Calu3 (cell line): ENCODE measurements around the gene PSD. TPM values are rescaled to one million over a fixed set of nuclear protein-coding genes. Genes with fewer than 3 reads are reported as not detected.
A peak's percentile ranks its signal among the peaks of the same experiment; 100 is the strongest.

Experiments used
- BruUV-seq: library from RNA; stranded (reverse); fragments of 400-500 nt; replicated peaks from 2 replicates; lab custom pipeline; 2021; lab: Mats Ljungman, UMichigan
- CTCF ChIA-PET: fragments of 300-600 bp; sonication (Branson Sonifier 250); formaldehyde crosslinking; loops from one replicate; lab custom pipeline; 2022; ENCODE audit warnings: antibody characterized with exemption; lab: Charles Lee
- DNase-seq: peaks from one replicate; pipeline ENCODE4 v3.0.0; 2022
- H3K27ac Mint-ChIP-seq: one replicate; pipeline ENCODE4 v1.8.0; 2022; ENCODE audit warnings: mixed read lengths; ENCODE audit not compliant: unreplicated experiment
- H3K27me3 Mint-ChIP-seq: one replicate; pipeline ENCODE4 v1.8.0; 2022; ENCODE audit warnings: mixed read lengths; ENCODE audit not compliant: unreplicated experiment
- H3K36me3 Mint-ChIP-seq: one replicate; pipeline ENCODE4 v1.8.0; 2022; ENCODE audit warnings: mild to moderate bottlenecking, moderate library complexity, mixed read lengths; ENCODE audit not compliant: insufficient read depth, unreplicated experiment
- H3K4me1 Mint-ChIP-seq: one replicate; pipeline ENCODE4 v1.8.0; 2022; ENCODE audit warnings: mild to moderate bottlenecking, low read depth, mixed read lengths; ENCODE audit not compliant: unreplicated experiment
- H3K4me3 Mint-ChIP-seq: one replicate; pipeline ENCODE4 v1.8.0; 2022; ENCODE audit warnings: mild to moderate bottlenecking, low read depth, moderate library complexity, mixed read lengths; ENCODE audit not compliant: unreplicated experiment
- H3K9me3 Mint-ChIP-seq: one replicate; pipeline ENCODE4 v1.8.0; 2022; ENCODE audit warnings: low read depth, mixed read lengths; ENCODE audit not compliant: unreplicated experiment
- CTCF ChIP-seq: fragments of 200-600 bp; IDR thresholded peaks from one replicate; pipeline ENCODE4 v1.8.0; 2022; ENCODE audit warnings: antibody characterized with exemption; ENCODE audit not compliant: unreplicated experiment
- intact Hi-C: fragments of 100-400 bp; cut with micrococcal nuclease; formaldehyde crosslinking; loops from one replicate; pipeline ENCODE4 v1.10.0; 2022; ENCODE audit not compliant: unreplicated experiment
- total RNA-seq: library from RNA; stranded (reverse); gene quantifications from 2 replicates; pipeline ENCODE4 v1.2.3, GENCODE V29; 2022

PSD gene
- total RNA-seq, 1 experiment from 2014 or later, result 0.35 TPM

DNA sequence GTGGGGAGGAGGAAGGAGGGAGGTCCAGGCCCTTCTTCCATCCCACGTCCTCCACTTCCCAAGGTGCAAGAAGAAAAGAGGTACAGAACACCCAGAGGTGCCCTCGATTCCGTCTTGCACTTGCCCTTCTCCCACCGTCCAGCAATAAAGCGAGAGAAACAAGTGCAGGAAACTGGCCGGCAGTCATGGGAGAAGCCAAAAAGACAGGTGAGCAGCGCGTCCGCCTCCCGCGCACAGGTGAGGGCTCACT is 31.5 kb upstream of the PSD start:
- no peak for DNase-seq
- intact Hi-C loops, result no loop called here
- Mint-ChIP-seq H3K27me3 (no peaks in the 10 kb centered on the region), H3K27ac (peak overlapping the region; percentile 60), H3K9me3 (no peaks in the 10 kb centered on the region), H3K4me3 (peak overlapping the region; percentile 78), H3K36me3 (peaks cover 31% of the 10 kb centered on the region), H3K4me1 (no peaks in the 10 kb centered on the region)
- CTCF ChIA-PET, result interaction anchor here (1.3 to 1.6 kb wide), 2 partner anchors 12 to 29 kb away, joined by 3 to 5 read pairs; partner anchors contain the start of gene FBXL15
- TF ChIP-seq CTCF, result no peak
- BruUV-seq, result no TSS peak

DNA sequence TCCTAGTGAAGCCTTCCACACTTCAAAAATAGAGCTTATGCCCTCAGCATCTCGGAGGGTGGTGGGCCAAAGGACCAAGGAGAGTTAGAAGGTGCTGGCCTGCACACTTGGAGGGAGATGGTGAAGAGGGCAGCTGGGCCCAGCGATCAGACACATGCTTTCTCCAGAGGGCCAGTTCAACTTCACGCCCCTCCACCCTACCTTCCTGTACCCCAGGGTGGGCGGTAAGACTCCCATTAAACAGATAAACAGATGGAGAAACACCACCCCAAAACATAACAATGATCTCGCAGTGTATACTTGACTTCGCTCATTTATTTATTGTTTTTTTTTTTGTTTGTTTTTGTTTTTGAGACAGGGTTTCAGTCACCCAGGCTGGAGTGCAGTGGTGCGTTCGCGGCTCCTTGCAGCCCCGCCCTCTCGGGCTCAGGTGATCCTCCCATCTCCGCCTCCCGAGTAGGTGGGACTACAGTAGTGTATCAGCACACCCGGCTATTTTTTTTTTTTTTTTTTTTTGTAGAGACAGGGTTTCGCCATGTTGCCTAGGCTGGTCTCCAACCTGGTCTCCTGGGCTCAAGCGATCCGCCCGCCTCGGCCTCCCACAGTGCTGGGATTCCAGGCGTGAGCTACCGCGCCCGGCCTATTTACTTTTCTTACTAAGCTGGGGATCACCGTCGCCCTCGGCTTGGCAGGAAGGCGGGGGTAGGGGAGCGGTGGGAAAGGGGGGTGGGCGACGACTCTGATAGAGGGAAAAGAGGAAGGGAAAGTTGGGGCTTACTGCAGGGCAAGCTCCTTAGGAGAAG is 30.9 kb upstream of the PSD start:
- H3K4me3 Mint-ChIP-seq, result peak overlapping the region; percentile 78
- peaks cover 31% of the 10 kb centered on the region for H3K36me3 Mint-ChIP-seq
- intact Hi-C loops, result no loop called here
- H3K27ac Mint-ChIP-seq, result peak overlapping the region; percentile 60
- no peaks in the 10 kb centered on the region for H3K27me3 Mint-ChIP-seq
- CTCF ChIA-PET, result interaction anchor here (0.6 to 1.6 kb wide), 2 partner anchors 28 to 219 kb away, joined by 5 to 7 read pairs; partner anchors contain the start of gene FBXL15
- no peaks in the 10 kb centered on the region for H3K9me3 Mint-ChIP-seq
- no peaks in the 10 kb centered on the region for H3K4me1 Mint-ChIP-seq
- peak; percentile 82 for DNase-seq
- no peak for TF ChIP-seq CTCF
- no TSS peak for BruUV-seq

DNA sequence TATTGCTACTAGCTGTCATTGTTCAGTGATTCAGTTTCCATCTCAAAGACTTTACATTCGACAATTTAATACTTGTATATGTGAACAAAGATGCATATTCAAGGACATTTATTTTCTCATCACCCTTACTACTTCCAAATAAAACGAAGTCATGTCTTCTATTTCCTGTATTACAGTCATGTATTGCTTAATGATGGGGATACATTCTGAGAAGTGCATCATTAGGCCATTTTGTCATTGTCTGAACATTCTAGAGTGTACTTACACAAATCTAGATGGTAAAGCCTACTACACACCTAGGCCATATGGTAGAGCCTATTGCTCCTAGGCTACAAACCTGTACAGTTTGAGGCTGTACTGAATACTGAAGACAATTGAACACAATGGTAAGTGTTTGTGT is 26.3 kb upstream of the PSD start:
- Mint-ChIP-seq H3K9me3 (no peaks in the 10 kb centered on the region), H3K4me1 (no peaks in the 10 kb centered on the region), H3K36me3 (peaks cover 6% of the 10 kb centered on the region), H3K27ac (no peak overlapping the region), H3K4me3 (no peak overlapping the region), H3K27me3 (no peaks in the 10 kb centered on the region)
- intact Hi-C loops, result no loop called here
- CTCF ChIA-PET, result interaction anchor here (0.6 to 0.7 kb wide), 3 partner anchors 21 to 246 kb away, joined by 3 to 4 read pairs (median 3); no protein-coding TSS in a partner anchor
- no peak for DNase-seq
- BruUV-seq, result no TSS peak
- TF ChIP-seq CTCF, result no peak

DNA sequence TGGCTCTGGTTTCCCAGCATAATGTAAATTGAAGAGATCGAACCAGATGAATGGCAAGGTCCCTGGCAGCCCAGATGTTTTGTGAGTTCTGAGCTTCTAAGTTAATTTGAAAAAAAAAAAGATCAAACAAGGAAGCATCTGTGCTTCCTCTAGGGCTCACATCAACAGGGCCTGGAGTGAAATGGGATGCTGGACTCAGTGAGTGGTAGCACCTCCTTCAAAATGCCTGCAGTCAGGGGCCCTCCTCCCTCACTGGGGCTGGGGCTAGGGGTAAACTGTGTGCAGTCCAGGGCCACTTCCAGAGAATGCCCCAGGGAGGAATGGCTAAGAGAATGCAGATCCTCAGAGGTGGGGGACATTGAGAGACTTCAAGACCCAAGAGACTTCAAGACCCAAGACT is 19.8 kb upstream of the PSD start:
- H3K4me1 Mint-ChIP-seq, result peaks cover 11% of the 10 kb centered on the region
- intact Hi-C loops, result no loop called here
- CTCF ChIA-PET, result no interaction called here
- BruUV-seq, result no TSS peak
- peaks cover under 1% of the 10 kb centered on the region for H3K36me3 Mint-ChIP-seq
- peaks cover 27% of the 10 kb centered on the region for H3K27me3 Mint-ChIP-seq
- no peak overlapping the region for H3K4me3 Mint-ChIP-seq
- TF ChIP-seq CTCF, result no peak
- no peaks in the 10 kb centered on the region for H3K9me3 Mint-ChIP-seq
- H3K27ac Mint-ChIP-seq, result no peak overlapping the region
- no peak for DNase-seq
